ENCODE data around the gene AHNAK. TPM values are rescaled to one million over a fixed set of nuclear protein-coding genes. Genes with fewer than 3 reads are reported as not detected.

Gene AHNAK
- total RNA-seq, 3 donors from 2014 or later (not counting 1 experiment from before 2014, with no cell fraction given): 623 to 740 (median 677) TPM

- H3K27ac ChIP-seq (ENCODE audit: low read length): peak overlapping the region; percentile 94
Observed at GRCh38 chr11:62539238-62539925, 7.2 kb downstream of the AHNAK start.

GRCh38 chr11:62538470-62539237, 8.0 kb downstream of the AHNAK start:
- H3K27ac ChIP-seq (ENCODE audit: low read length): peak overlapping the region; percentile 45
- peaks cover 26% of the 10 kb centered on the region for H3K36me3 ChIP-seq (ENCODE audit: control insufficient read depth, insufficient read depth, low read length)
- H3K4me1 Mint-ChIP-seq: peaks cover 54 to 66% of the 10 kb centered on the region in 2 donors
- no peak for ATAC-seq
- peak overlapping the region; percentile 73 for H3K4me3 Mint-ChIP-seq
- peaks cover 10% of the 10 kb centered on the region for H3K36me3 Mint-ChIP-seq
- H3K9me3 Mint-ChIP-seq: no peaks in the 10 kb centered on the region
- peaks cover 65% of the 10 kb centered on the region for H3K4me1 ChIP-seq (ENCODE audit: control insufficient read depth, insufficient read depth, low read length)
- no peak for TF ChIP-seq CTCF (IDR thresholded peaks at IDR 0.05)
- no peak for DNase-seq
- H3K27ac Mint-ChIP-seq: peak overlapping the region; percentile 85 to 94
- intact Hi-C loops (cut with micrococcal nuclease): no loop called here
- H3K27me3 Mint-ChIP-seq (ENCODE audit: low read depth in 2 of 2): no peaks in the 10 kb centered on the region
- WGBS (ENCODE audit: insufficient coverage): 70% methylated on average over 19 of the region's 19 CpGs
- no peaks in the 10 kb centered on the region for H3K27me3 ChIP-seq (ENCODE audit: control insufficient read depth, insufficient read depth, low read length)
- H3K4me3 ChIP-seq (ENCODE audit: low read length): no peak overlapping the region
- no peaks in the 10 kb centered on the region for H3K9me3 ChIP-seq (ENCODE audit: control insufficient read depth, insufficient read depth, low read length)

More at GRCh38 chr11:62539238-62539925, 7.2 kb downstream of the AHNAK start:
- H3K27me3 ChIP-seq (ENCODE audit: control insufficient read depth, insufficient read depth, low read length): no peaks in the 10 kb centered on the region
- DNase-seq (peak in 1 of 2 donors; percentile 52), ATAC-seq (peak in 2 of 3 donors; percentile 16 to 28)
- H3K36me3 ChIP-seq (ENCODE audit: control insufficient read depth, insufficient read depth, low read length): peaks cover 18% of the 10 kb centered on the region
- no peak for TF ChIP-seq CTCF (IDR thresholded peaks at IDR 0.05)
- H3K4me3 Mint-ChIP-seq: peak overlapping the region; percentile 73
- peaks cover 60 to 73% of the 10 kb centered on the region in 2 donors for H3K4me1 Mint-ChIP-seq
- no peaks in the 10 kb centered on the region for H3K27me3 Mint-ChIP-seq (ENCODE audit: low read depth in 2 of 2)
- intact Hi-C loops (cut with micrococcal nuclease): no loop called here
- peaks cover 73% of the 10 kb centered on the region for H3K4me1 ChIP-seq (ENCODE audit: control insufficient read depth, insufficient read depth, low read length)
- WGBS (ENCODE audit: insufficient coverage): 46% methylated on average over 9 of the region's 13 CpGs
- H3K9me3 Mint-ChIP-seq: no peaks in the 10 kb centered on the region
- H3K36me3 Mint-ChIP-seq: peaks cover 8% of the 10 kb centered on the region
- no peak overlapping the region for H3K4me3 ChIP-seq (ENCODE audit: low read length)
- peak overlapping the region; percentile 85 to 94 for H3K27ac Mint-ChIP-seq
- no peaks in the 10 kb centered on the region for H3K9me3 ChIP-seq (ENCODE audit: control insufficient read depth, insufficient read depth, low read length)

GRCh38 chr11:62536301-62536957, 10.2 kb downstream of the AHNAK start:
- Histone ChIP-seq H3K27ac (ENCODE audit: low read length) (no peak overlapping the region), H3K36me3 (ENCODE audit: control insufficient read depth, insufficient read depth, low read length) (peaks cover 48% of the 10 kb centered on the region), H3K27me3 (ENCODE audit: control insufficient read depth, insufficient read depth, low read length) (no peaks in the 10 kb centered on the region), H3K4me3 (ENCODE audit: low read length) (no peak overlapping the region), H3K4me1 (ENCODE audit: control insufficient read depth, insufficient read depth, low read length) (peaks cover 43% of the 10 kb centered on the region), H3K9me3 (ENCODE audit: control insufficient read depth, insufficient read depth, low read length) (no peaks in the 10 kb centered on the region)
- H3K27me3 Mint-ChIP-seq (ENCODE audit: low read depth in 2 of 2): no peaks in the 10 kb centered on the region
- DNase-seq: no peak
- TF ChIP-seq CTCF (IDR thresholded peaks at IDR 0.05): no peak
- H3K9me3 Mint-ChIP-seq: no peaks in the 10 kb centered on the region
- peaks cover 14% of the 10 kb centered on the region for H3K36me3 Mint-ChIP-seq
- intact Hi-C loops (cut with micrococcal nuclease): no loop called here
- peaks cover 31 to 59% of the 10 kb centered on the region in 2 donors for H3K4me1 Mint-ChIP-seq
- H3K4me3 Mint-ChIP-seq: no peak overlapping the region
- WGBS (ENCODE audit: insufficient coverage): 96% methylated on average over 19 of the region's 21 CpGs
- no peak for ATAC-seq
- peak overlapping the region; percentile 61 to 75 for H3K27ac Mint-ChIP-seq
